HL-60 (cell line): Measurements from ENCODE around the gene KRTAP4-3.

Source experiments
- CTCF ChIP-seq: IDR thresholded peaks from one replicate; pipeline ENCODE4 v1.5.1; 2011; ENCODE audit warnings: low read length, control low read depth, inconsistent platforms; ENCODE audit not compliant: insufficient read depth
- SPI1 ChIP-seq: IDR thresholded peaks from 2 replicates; pipeline ENCODE4 v1.6.1; 2012; ENCODE audit warnings: low read depth, mild to moderate bottlenecking, borderline replicate concordance

GRCh38 chr17:41176744-41177387, 8.8 kb upstream of the KRTAP4-3 start:
- no peak for TF ChIP-seq SPI1
- no peak for TF ChIP-seq CTCF
